ENCODE results near the gene PIK3R6. TPM values are rescaled to one million over a fixed set of nuclear protein-coding genes. Genes with fewer than 3 reads are reported as not detected.

Gene PIK3R6
- total and polyA plus RNA-seq, 10 of the 15 experiments (the other 5 are each of a cell fraction or from before 2014, with no cell fraction given), result 6.7 to 146 (median 68.2) TPM

GRCh38 chr17:8835631-8836364 is 31.7 kb downstream of the PIK3R6 start:
- no peak overlapping the region for H3K4me3 ChIP-seq
- no peaks in the 10 kb centered on the region for H4K20me1 ChIP-seq (ENCODE audit: control insufficient read depth, insufficient read depth)
- SMC1A ChIA-PET (ENCODE audit: uncharacterized antibody, unreplicated experiment), result interaction anchor here (1.2 kb wide), 1 partner anchor 29 kb away, joined by 3 read pairs; no protein-coding TSS in a partner anchor
- no peak for DNase-seq (ENCODE audit: low read depth, low spot score)
- no TSS peak for BruUV-seq (replicated peaks)
- no peak overlapping the region for H3K4me2 ChIP-seq (ENCODE audit: control insufficient read depth, insufficient read depth)
- peaks cover 52 to 66% of the 10 kb centered on the region in 2 experiments for H3K36me3 ChIP-seq (ENCODE audit: control insufficient read depth in 2 of 2, insufficient read depth in 2 of 2, low read length in 1 of 2)
- no peak for FAIRE-seq
- H3K9me3 ChIP-seq (replicated peaks; ENCODE audit: control insufficient read depth, insufficient read depth, low read length), result no peaks in the 10 kb centered on the region
- RAD21 ChIA-PET (ENCODE audit: unreplicated experiment), result no interaction called here
- in situ Hi-C loops (cut with MboI) (no loop called here), intact Hi-C loops (cut with micrococcal nuclease; ENCODE audit: unreplicated experiment) (no loop called here)
- H2AFZ ChIP-seq (ENCODE audit: control insufficient read depth, low read depth, low read length), result no peak overlapping the region
- WGBS (ENCODE audit: insufficient coverage, insufficient replicate concordance, low lambda C conversion rate, missing lambda C conversion rate), result 99% methylated on average over 6 of the region's 6 CpGs
- H3K4me1 ChIP-seq (ENCODE audit: control insufficient read depth, insufficient read depth, low read length), result no peaks in the 10 kb centered on the region
- CTCF ChIA-PET, result interaction anchor here (0.6 to 1.4 kb wide), 3 partner anchors 11 to 16 kb away, joined by 3 to 5 read pairs (median 3); no protein-coding TSS in a partner anchor
- no peaks in the 10 kb centered on the region; the same call in 1 of the 2 replicates for H3K79me2 ChIP-seq (ENCODE audit: control insufficient read depth, insufficient read depth, low read length)
- no peak overlapping the region for H3K9ac ChIP-seq (ENCODE audit: control insufficient read depth, insufficient read depth, low read length)
- ATAC-seq, result no peak
- H3K27me3 ChIP-seq (replicated peaks in 1 of 2; ENCODE audit: control insufficient read depth in 2 of 2, insufficient read depth in 2 of 2, low read length in 1 of 2), result no peaks in the 10 kb centered on the region
- POLR2A ChIA-PET, result no interaction called here
- H3K27ac ChIP-seq (ENCODE audit: control insufficient read depth, insufficient read depth), result no peak overlapping the region
- TF ChIP-seq, protein P1, sequence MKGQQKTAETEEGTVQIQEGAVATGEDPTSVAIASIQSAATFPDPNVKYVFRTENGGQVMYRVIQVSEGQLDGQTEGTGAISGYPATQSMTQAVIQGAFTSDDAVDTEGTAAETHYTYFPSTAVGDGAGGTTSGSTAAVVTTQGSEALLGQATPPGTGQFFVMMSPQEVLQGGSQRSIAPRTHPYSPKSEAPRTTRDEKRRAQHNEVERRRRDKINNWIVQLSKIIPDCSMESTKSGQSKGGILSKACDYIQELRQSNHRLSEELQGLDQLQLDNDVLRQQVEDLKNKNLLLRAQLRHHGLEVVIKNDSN (IDR thresholded peaks at IDR 0.05; ENCODE audit: borderline replicate concordance, extremely low read length, insufficient read depth, low read depth, low read length), result no peak
- no peak for TF ChIP-seq FOXK2 (IDR thresholded peaks at IDR 0.05)
- TF ChIP-seq BMI1 (IDR thresholded peaks at IDR 0.05; ENCODE audit: borderline replicate concordance), result no peak
- no peak for TF ChIP-seq NKRF (conservative IDR thresholded peaks at IDR 0.05)
- no peak for TF ChIP-seq KAT2A (conservative IDR thresholded peaks at IDR 0.05; ENCODE audit: control insufficient read depth, low read depth, low read length)
- TF ChIP-seq MTA2 (IDR thresholded peaks at IDR 0.05; ENCODE audit: low read depth), result no peak
- TF ChIP-seq, protein P2, sequence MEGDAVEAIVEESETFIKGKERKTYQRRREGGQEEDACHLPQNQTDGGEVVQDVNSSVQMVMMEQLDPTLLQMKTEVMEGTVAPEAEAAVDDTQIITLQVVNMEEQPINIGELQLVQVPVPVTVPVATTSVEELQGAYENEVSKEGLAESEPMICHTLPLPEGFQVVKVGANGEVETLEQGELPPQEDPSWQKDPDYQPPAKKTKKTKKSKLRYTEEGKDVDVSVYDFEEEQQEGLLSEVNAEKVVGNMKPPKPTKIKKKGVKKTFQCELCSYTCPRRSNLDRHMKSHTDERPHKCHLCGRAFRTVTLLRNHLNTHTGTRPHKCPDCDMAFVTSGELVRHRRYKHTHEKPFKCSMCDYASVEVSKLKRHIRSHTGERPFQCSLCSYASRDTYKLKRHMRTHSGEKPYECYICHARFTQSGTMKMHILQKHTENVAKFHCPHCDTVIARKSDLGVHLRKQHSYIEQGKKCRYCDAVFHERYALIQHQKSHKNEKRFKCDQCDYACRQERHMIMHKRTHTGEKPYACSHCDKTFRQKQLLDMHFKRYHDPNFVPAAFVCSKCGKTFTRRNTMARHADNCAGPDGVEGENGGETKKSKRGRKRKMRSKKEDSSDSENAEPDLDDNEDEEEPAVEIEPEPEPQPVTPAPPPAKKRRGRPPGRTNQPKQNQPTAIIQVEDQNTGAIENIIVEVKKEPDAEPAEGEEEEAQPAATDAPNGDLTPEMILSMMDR (IDR thresholded peaks at IDR 0.05 in 2 of 3, conservative IDR thresholded peaks at IDR 0.05 in 1 of 3; ENCODE audit: control insufficient read depth in 2 of 3, extremely low read depth in 1 of 3, insufficient read depth in 1 of 3, low read depth in 3 of 3, low read length in 3 of 3), result no peak
- TF ChIP-seq CBFB (IDR thresholded peaks at IDR 0.05; ENCODE audit: low read depth), result no peak
- TF ChIP-seq, protein P3, sequence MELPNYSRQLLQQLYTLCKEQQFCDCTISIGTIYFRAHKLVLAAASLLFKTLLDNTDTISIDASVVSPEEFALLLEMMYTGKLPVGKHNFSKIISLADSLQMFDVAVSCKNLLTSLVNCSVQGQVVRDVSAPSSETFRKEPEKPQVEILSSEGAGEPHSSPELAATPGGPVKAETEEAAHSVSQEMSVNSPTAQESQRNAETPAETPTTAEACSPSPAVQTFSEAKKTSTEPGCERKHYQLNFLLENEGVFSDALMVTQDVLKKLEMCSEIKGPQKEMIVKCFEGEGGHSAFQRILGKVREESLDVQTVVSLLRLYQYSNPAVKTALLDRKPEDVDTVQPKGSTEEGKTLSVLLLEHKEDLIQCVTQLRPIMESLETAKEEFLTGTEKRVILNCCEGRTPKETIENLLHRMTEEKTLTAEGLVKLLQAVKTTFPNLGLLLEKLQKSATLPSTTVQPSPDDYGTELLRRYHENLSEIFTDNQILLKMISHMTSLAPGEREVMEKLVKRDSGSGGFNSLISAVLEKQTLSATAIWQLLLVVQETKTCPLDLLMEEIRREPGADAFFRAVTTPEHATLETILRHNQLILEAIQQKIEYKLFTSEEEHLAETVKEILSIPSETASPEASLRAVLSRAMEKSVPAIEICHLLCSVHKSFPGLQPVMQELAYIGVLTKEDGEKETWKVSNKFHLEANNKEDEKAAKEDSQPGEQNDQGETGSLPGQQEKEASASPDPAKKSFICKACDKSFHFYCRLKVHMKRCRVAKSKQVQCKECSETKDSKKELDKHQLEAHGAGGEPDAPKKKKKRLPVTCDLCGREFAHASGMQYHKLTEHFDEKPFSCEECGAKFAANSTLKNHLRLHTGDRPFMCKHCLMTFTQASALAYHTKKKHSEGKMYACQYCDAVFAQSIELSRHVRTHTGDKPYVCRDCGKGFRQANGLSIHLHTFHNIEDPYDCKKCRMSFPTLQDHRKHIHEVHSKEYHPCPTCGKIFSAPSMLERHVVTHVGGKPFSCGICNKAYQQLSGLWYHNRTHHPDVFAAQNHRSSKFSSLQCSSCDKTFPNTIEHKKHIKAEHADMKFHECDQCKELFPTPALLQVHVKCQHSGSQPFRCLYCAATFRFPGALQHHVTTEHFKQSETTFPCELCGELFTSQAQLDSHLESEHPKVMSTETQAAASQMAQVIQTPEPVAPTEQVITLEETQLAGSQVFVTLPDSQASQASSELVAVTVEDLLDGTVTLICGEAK (IDR thresholded peaks at IDR 0.05; ENCODE audit: borderline replicate concordance), result no peak
- TF ChIP-seq TARDBP (IDR thresholded peaks at IDR 0.05; ENCODE audit: borderline replicate concordance), result no peak
- TF ChIP-seq BRCA1 (IDR thresholded peaks at IDR 0.05; ENCODE audit: low read depth, low read length), result no peak

Data from GM12878 (cell line).